Natural killer cell (primary cell): ENCODE data around the gene MED12L. TPM values are rescaled to one million over a fixed set of nuclear protein-coding genes. Genes with fewer than 3 reads are reported as not detected.

Experiments
- ATAC-seq, 3 donors: fragments of 150-1000 bp in 2 of 3; fragments of 200-7000 bp in 1 of 3; cut with Tn5 transposase; 1 replicate in 1 of 3; 2 replicates in 2 of 3; pipeline ENCODE4 v1.10.0; 2021; ENCODE audit warnings: mild to moderate bottlenecking in 2 of 3, moderate library complexity in 2 of 3
- DNase-seq, 2 donors: peaks; one replicate each; pipeline versions ENCODE4 v3.0.0 to v3.0.0-alpha.2; 2013 to 2021; ENCODE audit warnings: mixed read lengths in 1 of 2
- H3K27ac ChIP-seq: one replicate; pipeline ENCODE4 v1.5.1; 2013; ENCODE audit warnings: mild to moderate bottlenecking, low read length
- H3K27me3 ChIP-seq: one replicate; pipeline ENCODE4 v1.6.1; 2013; ENCODE audit warnings: low read length; ENCODE audit not compliant: control insufficient read depth, insufficient read depth
- H3K36me3 ChIP-seq: one replicate; pipeline ENCODE4 v1.6.1; 2013; ENCODE audit warnings: low read length; ENCODE audit not compliant: control insufficient read depth, insufficient read depth
- H3K4me1 ChIP-seq: one replicate; pipeline ENCODE4 v1.6.1; 2013; ENCODE audit warnings: low read length; ENCODE audit not compliant: control insufficient read depth, insufficient read depth
- H3K4me3 ChIP-seq: one replicate; pipeline ENCODE4 v1.5.1; 2013; ENCODE audit warnings: low read length
- H3K9me3 ChIP-seq: one replicate; pipeline ENCODE4 v1.6.1; 2013; ENCODE audit warnings: low read length; ENCODE audit not compliant: control insufficient read depth, insufficient read depth
- H3K27ac Mint-ChIP-seq, 2 donors: one replicate each; pipeline ENCODE4 v1.8.0; 2022; ENCODE audit warnings: mild to moderate bottlenecking in 2 of 2, mixed read lengths in 2 of 2, moderate library complexity in 1 of 2
- H3K27me3 Mint-ChIP-seq, 2 donors: one replicate each; pipeline ENCODE4 v1.8.0; 2022; ENCODE audit warnings: low read depth in 2 of 2, mixed read lengths in 2 of 2
- H3K36me3 Mint-ChIP-seq: one replicate; pipeline ENCODE4 v1.8.0; 2022; ENCODE audit warnings: mixed read lengths
- H3K4me1 Mint-ChIP-seq, 2 donors: one replicate each; pipeline ENCODE4 v1.8.0; 2022; ENCODE audit warnings: mixed read lengths in 2 of 2
- H3K4me3 Mint-ChIP-seq: one replicate; pipeline ENCODE4 v1.8.0; 2022; ENCODE audit warnings: mild to moderate bottlenecking, moderate library complexity, mixed read lengths
- H3K9me3 Mint-ChIP-seq, 2 donors: one replicate each; pipeline ENCODE4 v1.8.0; 2022; ENCODE audit warnings: mixed read lengths in 2 of 2
- CTCF ChIP-seq: fragments of 200-600 bp; IDR thresholded peaks from one replicate; pipeline ENCODE4 v1.8.0; 2022; ENCODE audit warnings: antibody characterized with exemption
- WGBS: methylation state at CpG from one replicate; pipeline ENCODE4 v1.1.7; 2013; ENCODE audit warnings: missing lambda C conversion rate; ENCODE audit not compliant: insufficient coverage; 5-methylcytosine and 5-hydroxymethylcytosine counted together
- intact Hi-C: fragments of 100-400 bp; cut with micrococcal nuclease; formaldehyde crosslinking; loops from one replicate; pipeline ENCODE4 v1.14.2; 2022
- total RNA-seq, 4 donors: library from RNA; stranded (reverse); fragments of 120-200 nt in 1 of 4; gene quantifications; one replicate each; pipeline versions ENCODE4 v1.2.3 to v1.2.4, GENCODE V29; 2013 to 2022

The MED12L gene
- total RNA-seq, 3 donors from 2014 or later (not counting 1 experiment from before 2014, with no cell fraction given): 3.0 to 6.5 (median 3.0) TPM

- 88% methylated on average over 3 of the region's 3 CpGs for WGBS
- intact Hi-C loops: loop anchor here (2.0 kb wide), 1 partner anchor 546 kb away; no protein-coding TSS in a partner anchor
- Histone ChIP-seq H3K4me1 (no peaks in the 10 kb centered on the region), H3K36me3 (no peaks in the 10 kb centered on the region), H3K27me3 (no peaks in the 10 kb centered on the region), H3K9me3 (no peaks in the 10 kb centered on the region), H3K27ac (no peak overlapping the region), H3K4me3 (no peak overlapping the region)
- Mint-ChIP-seq H3K27me3 (peaks cover 0 to 8% of the 10 kb centered on the region in 2 donors), H3K36me3 (no peaks in the 10 kb centered on the region), H3K27ac (no peak overlapping the region), H3K9me3 (no peaks in the 10 kb centered on the region), H3K4me1 (no peaks in the 10 kb centered on the region), H3K4me3 (no peak overlapping the region)
- no peak for ATAC-seq
- TF ChIP-seq CTCF: no peak
- DNase-seq: no peak
Observed at GRCh38 chr3:151290673-151291072, 205.2 kb downstream of the MED12L start.

- intact Hi-C loops: no loop called here
- Histone ChIP-seq H3K27ac (no peak overlapping the region), H3K4me1 (no peaks in the 10 kb centered on the region), H3K4me3 (no peak overlapping the region), H3K27me3 (no peaks in the 10 kb centered on the region), H3K36me3 (no peaks in the 10 kb centered on the region), H3K9me3 (no peaks in the 10 kb centered on the region)
- DNase-seq (no peak), ATAC-seq (no peak)
- TF ChIP-seq CTCF: no peak
- Mint-ChIP-seq H3K36me3 (no peaks in the 10 kb centered on the region), H3K27me3 (peaks cover 0 to 5% of the 10 kb centered on the region in 2 donors), H3K4me3 (no peak overlapping the region), H3K27ac (no peak overlapping the region), H3K4me1 (no peaks in the 10 kb centered on the region), H3K9me3 (no peaks in the 10 kb centered on the region)
- 89% methylated on average over 6 of the region's 6 CpGs for WGBS
Observed at GRCh38 chr3:151293127-151293526, 207.7 kb downstream of the MED12L start.

GRCh38 chr3:151296226-151296625 is 210.8 kb downstream of the MED12L start:
- no peaks in the 10 kb centered on the region for H3K9me3 Mint-ChIP-seq
- 100% methylated on average over 3 of the region's 3 CpGs for WGBS
- H3K9me3 ChIP-seq: no peaks in the 10 kb centered on the region
- H3K4me3 Mint-ChIP-seq: no peak overlapping the region
- peaks cover 0 to 5% of the 10 kb centered on the region in 2 donors for H3K27me3 Mint-ChIP-seq
- no peaks in the 10 kb centered on the region for H3K27me3 ChIP-seq
- H3K4me1 Mint-ChIP-seq: no peaks in the 10 kb centered on the region
- H3K4me3 ChIP-seq: no peak overlapping the region
- DNase-seq: no peak
- H3K36me3 Mint-ChIP-seq: no peaks in the 10 kb centered on the region
- no peak overlapping the region for H3K27ac ChIP-seq
- H3K27ac Mint-ChIP-seq: no peak overlapping the region
- no peaks in the 10 kb centered on the region for H3K4me1 ChIP-seq
- no peak for ATAC-seq
- H3K36me3 ChIP-seq: no peaks in the 10 kb centered on the region
- intact Hi-C loops: no loop called here
- TF ChIP-seq CTCF: no peak

- H3K4me1 Mint-ChIP-seq: no peaks in the 10 kb centered on the region
- intact Hi-C loops: no loop called here
- no peaks in the 10 kb centered on the region for H3K9me3 Mint-ChIP-seq
- no peak overlapping the region for H3K27ac ChIP-seq
- H3K27me3 Mint-ChIP-seq: peaks cover 0 to 5% of the 10 kb centered on the region in 2 donors
- no peaks in the 10 kb centered on the region for H3K9me3 ChIP-seq
- H3K4me3 Mint-ChIP-seq: no peak overlapping the region
- no peak for TF ChIP-seq CTCF
- DNase-seq: no peak
- no peaks in the 10 kb centered on the region for H3K27me3 ChIP-seq
- no peaks in the 10 kb centered on the region for H3K36me3 ChIP-seq
- no peaks in the 10 kb centered on the region for H3K4me1 ChIP-seq
- H3K36me3 Mint-ChIP-seq: no peaks in the 10 kb centered on the region
- ATAC-seq: no peak
- no peak overlapping the region for H3K4me3 ChIP-seq
- WGBS: 100% methylated on average over 1 of the region's 2 CpGs
- no peak overlapping the region for H3K27ac Mint-ChIP-seq
Observed at GRCh38 chr3:151297429-151297828, 212.0 kb downstream of the MED12L start.
